GM18499 (cell line): ENCODE measurements around the gene PCDHB12.
"Not testable (repeated sequence)": the region's sequence is repeated elsewhere in the genome, so short reads cannot be mapped to it uniquely, and the experiment has no call there.

ENCODE experiments used
- ATAC-seq: cut with Tn5 transposase; IDR thresholded peaks from one replicate; pipeline ENCODE4 v1.9.1; 2021; ENCODE audit warnings: moderate number of reproducible peaks; ENCODE audit not compliant: insufficient read depth, unreplicated experiment

The PCDHB12 gene

DNA sequence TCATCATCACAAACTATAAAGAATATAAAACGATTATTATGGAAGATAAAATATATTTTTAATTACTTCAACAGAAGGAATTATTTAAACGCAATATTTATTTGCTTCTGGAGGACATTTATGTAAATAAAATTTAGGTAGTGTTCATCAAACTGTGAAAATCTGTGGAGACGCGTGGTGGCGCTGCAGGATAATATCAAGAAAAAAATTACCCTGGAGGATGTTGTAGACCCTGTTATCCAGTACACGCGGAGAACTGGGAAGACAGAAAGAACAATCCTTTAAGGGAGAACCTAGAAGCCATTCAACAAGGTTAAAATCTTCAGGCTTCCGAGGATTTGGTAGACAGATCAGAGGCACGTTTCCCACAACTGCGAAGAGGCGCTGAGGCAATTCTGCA is at the start of gene PCDHB12:
PCDHB12 (plus strand) TSS at position 242 of the 400 bp plus-strand sequence. CDS start 189 bp downstream, outside the sequence.
- ATAC-seq = no peak

DNA sequence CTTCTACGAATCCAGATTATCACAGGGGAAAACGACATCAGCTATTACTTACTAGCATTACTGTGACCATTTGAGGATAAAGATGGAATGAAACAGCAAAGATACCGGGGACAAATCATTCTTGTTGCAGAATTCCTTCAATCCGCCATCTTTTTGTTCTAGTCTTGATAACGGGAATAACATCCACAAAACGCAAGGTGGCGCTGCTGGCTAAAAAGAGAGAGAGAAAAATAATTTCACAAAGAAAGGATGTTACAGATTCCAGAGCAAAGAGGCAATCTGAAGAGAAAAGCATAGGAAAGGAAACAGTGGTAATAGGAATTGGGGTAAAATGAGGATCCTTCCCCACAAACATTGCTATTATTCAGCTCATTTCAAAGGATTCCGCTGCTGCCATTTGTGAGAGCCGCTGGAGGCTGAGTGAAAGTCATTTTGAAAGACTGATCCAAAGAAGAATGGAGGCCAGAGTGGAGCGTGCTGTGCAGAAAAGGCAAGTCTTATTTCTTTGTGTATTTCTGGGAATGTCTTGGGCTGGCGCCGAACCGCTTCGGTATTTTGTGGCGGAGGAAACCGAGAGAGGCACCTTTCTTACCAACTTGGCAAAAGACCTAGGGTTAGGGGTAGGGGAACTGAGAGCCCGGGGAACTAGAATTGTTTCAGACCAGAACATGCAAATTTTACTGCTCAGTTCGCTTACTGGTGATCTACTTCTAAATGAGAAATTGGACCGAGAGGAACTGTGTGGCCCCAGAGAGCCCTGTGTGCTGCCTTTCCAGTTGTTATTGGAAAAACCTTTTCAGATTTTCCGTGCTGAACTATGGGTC is 35.9 kb upstream of the PCDHB12 start, which contains the start of gene PCDHB7:
PCDHB7 (plus strand) TSS at position 264 of the 824 bp plus-strand sequence; CDS start at position 456, 192 bp downstream.
- ATAC-seq = no peak

DNA sequence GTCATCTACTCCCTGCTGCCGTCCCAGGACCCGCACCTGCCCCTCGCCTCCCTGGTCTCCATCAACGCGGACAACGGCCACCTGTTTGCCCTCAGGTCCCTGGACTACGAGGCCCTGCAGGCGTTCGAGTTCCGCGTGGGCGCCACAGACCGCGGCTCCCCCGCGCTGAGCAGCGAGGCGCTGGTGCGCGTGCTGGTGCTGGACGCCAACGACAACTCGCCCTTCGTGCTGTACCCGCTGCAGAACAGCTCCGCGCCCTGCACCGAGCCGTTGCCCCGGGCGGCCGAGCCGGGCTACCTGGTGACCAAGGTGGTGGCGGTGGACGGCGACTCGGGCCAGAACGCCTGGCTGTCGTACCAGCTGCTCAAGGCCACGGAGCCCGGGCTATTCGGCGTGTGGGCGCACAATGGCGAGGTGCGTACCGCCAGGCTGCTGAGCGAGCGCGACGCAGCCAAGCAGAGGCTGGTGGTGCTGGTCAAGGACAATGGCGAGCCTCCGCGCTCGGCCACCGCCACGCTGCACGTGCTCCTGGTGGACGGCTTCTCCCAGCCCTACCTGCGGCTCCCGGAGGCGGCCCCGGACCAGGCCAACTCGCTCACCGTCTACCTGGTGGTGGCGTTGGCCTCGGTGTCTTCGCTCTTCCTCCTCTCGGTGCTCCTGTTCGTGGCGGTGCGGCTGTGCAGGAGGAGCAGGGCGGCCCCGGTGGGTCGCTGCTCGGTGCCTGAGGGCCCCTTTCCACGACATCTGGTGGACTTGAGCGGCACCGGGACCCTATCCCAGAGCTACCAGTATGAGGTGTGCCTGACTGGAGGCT is 34.0 kb upstream of the PCDHB12 start:
- not testable (repeated sequence) for ATAC-seq

DNA sequence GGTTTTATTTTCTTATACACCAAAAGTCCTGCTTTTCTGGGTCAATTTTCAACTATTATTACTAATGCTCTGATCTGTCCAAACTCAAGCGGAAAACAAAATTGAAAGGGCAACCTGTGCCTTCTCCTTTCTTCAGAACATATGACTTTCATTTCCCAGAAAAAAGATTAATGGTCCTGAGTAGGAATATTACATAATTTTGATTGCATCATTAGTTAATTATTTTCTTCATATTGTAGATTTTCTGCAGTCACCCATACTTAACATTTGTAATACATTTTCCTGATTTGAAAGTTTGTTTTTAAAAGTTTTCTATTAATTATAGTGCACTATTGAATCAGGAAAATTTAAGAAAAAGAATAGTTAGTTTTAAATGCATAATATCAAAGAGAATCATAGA is 32.6 kb upstream of the PCDHB12 start:
- no peak for ATAC-seq

DNA sequence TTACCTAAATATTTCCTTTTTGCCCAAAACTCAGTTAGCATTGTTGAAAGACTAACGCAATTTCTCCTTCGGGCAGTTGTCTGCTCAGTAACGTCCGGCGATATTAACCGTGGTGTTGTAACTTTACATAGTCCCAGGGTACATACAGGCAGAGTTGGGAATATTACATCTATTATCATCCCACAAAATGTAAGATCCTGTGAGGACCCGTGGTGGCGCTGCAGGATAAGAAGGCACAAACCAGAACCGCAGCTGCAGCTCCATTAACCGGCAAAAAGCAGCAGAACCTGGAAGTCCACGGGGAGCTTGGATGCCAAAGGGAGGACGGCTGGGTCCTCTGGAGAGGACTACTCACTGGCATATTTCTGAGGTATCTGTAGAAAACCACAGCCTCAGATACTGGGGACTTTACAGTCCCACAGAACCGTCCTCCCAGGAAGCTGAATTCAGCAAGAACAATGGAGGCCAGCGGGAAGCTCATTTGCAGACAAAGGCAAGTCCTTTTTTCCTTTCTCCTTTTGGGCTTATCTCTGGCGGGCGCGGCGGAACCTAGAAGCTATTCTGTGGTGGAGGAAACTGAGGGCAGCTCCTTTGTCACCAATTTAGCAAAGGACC is 30.8 kb upstream of the PCDHB12 start, which contains the start of gene PCDHB8:
PCDHB8 (plus strand) TSS at position 214 of the 615 bp plus-strand sequence; CDS start at position 459, 245 bp downstream.
- ATAC-seq = not testable (repeated sequence)

DNA sequence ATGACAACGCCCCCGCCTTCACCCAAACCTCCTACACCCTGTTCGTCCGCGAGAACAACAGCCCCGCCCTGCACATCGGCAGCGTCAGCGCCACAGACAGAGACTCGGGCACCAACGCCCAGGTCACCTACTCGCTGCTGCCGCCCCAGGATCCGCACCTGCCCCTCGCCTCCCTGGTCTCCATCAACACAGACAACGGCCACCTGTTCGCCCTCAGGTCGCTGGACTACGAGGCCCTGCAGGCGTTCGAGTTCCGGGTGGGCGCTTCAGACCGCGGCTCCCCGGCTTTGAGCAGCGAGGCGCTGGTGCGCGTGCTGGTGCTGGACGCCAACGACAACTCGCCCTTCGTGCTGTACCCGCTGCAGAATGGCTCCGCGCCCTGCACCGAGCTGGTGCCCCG is 29.1 kb upstream of the PCDHB12 start:
- not testable (repeated sequence) for ATAC-seq

DNA sequence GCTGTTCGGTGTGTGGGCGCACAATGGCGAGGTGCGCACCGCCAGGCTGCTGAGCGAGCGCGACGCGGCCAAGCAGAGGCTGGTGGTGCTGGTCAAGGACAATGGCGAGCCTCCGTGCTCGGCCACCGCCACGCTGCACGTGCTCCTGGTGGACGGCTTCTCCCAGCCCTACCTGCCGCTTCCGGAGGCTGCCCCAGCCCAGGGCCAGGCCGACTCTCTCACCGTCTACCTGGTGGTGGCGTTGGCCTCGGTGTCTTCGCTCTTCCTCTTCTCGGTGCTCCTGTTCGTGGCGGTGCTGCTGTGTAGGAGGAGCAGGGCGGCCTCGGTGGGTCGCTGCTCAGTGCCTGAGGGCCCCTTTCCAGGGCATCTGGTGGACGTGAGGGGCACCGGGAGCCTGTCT is 28.6 kb upstream of the PCDHB12 start:
- not testable (repeated sequence) for ATAC-seq

DNA sequence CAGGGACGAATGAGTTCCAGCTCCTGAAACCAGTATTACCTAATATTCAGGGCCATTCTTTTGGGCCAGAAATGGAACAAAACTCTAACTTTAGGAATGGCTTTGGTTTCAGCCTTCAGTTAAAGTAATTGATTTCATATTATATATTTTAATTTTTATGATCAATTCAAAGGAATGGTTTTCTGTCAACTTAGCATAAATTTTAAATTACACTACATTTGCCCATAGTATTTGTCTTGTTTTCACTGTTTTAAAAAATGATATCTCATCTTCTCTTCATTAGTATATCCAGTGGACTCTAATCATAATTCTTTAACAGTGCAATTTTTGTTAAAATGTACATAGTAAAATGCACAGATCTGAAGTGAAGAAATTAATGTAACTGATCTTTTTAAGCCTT is 28.2 kb upstream of the PCDHB12 start:
- no peak for ATAC-seq

DNA sequence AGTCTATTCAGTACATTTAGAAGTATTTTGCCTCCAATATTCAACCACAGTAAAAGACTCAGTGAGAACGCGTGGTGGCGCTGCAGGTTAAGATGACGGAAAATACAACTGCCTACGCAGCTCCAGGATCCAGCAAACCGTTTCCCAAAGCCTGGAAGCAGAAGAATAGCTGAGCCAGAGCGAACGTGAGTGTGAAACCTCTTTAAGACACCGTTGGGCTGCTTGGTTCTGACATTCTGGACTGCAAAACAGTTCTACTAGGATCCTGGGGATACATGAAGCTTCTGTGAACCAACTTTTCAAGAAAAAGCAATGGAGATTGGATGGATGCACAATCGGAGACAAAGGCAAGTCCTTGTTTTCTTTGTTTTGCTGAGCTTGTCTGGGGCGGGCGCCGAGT is 26.3 kb upstream of the PCDHB12 start, which contains the start of gene PCDHB16:
PCDHB16 (plus strand) TSS at position 140 of the 400 bp plus-strand sequence; CDS start at position 313, 173 bp downstream.
- ATAC-seq = no peak

DNA sequence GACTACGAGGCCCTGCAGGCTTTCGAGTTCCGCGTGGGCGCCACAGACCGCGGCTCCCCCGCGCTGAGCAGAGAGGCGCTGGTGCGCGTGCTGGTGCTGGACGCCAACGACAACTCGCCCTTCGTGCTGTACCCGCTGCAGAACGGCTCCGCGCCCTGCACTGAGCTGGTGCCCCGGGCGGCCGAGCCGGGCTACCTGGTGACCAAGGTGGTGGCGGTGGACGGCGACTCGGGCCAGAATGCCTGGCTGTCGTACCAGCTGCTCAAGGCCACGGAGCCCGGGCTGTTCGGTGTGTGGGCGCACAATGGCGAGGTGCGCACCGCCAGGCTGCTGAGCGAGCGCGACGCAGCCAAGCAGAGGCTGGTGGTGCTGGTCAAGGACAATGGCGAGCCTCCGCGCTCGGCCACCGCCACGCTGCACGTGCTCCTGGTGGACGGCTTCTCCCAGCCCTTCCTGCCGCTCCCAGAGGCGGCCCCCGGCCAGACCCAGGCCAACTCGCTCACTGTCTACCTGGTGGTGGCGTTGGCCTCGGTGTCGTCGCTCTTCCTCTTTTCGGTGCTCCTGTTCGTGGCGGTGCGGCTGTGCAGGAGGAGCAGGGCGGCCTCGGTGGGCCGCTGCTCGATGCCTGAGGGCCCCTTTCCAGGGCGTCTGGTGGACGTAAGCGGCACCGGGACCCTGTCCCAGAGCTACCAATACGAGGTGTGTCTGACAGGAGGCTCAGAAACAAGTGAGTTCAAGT is 24.2 kb upstream of the PCDHB12 start:
- ATAC-seq = not testable (repeated sequence)

DNA sequence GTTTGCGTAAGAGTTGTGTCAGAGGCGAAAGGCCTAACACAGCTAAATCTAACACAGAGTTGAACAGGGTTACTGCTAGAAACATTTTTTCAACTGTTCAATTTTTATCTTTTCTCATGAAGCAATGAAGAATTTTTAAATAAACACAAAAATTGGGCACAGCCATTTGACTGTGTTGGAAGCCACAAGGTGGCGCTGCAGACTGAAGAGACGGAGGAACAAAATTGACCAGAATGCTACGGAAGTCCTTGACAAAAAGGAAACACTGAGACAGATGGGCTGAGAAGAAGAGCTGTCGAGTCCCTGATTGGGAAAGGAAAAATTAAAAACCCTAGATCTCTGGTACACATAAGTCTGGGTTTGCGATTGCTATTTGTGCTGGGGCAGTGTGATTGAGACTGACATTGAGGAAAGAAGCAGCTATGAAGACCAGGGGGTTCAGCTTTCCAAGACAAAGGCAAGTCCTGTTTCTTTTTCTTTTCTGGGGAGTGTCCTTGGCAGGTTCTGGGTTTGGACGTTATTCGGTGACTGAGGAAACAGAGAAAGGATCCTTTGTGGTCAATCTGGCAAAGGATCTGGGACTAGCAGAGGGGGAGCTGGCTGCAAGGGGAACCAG is 21.5 kb upstream of the PCDHB12 start, which contains the start of gene PCDHB9:
PCDHB9 (plus strand) TSS at position 265 of the 616 bp plus-strand sequence; CDS start at position 423, 158 bp downstream.
- ATAC-seq = no peak

DNA sequence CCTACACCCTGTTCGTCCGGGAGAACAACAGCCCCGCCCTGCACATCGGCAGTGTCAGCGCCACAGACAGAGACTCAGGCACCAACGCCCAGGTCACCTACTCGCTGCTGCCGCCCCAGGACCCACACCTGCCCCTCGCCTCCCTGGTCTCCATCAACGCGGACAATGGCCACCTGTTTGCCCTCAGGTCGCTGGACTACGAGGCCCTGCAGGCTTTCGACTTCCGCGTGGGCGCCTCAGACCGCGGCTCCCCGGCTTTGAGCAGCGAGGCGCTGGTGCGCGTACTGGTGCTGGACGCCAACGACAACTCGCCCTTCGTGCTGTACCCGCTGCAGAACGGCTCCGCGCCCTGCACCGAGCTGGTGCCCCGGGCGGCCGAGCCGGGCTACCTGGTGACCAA is 19.8 kb upstream of the PCDHB12 start:
- ATAC-seq = not testable (repeated sequence)

DNA sequence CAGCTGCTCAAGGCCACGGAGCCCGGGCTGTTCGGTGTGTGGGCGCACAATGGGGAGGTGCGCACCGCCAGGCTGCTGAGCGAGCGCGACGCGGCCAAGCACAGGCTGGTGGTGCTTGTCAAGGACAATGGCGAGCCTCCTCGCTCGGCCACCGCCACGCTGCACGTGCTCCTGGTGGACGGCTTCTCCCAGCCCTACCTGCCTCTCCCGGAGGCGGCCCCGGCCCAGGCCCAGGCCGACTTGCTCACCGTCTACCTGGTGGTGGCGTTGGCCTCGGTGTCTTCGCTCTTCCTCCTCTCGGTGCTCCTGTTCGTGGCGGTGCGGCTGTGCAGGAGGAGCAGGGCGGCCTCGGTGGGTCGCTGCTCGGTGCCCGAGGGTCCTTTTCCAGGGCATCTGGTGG is 19.4 kb upstream of the PCDHB12 start:
- ATAC-seq = not testable (repeated sequence)

DNA sequence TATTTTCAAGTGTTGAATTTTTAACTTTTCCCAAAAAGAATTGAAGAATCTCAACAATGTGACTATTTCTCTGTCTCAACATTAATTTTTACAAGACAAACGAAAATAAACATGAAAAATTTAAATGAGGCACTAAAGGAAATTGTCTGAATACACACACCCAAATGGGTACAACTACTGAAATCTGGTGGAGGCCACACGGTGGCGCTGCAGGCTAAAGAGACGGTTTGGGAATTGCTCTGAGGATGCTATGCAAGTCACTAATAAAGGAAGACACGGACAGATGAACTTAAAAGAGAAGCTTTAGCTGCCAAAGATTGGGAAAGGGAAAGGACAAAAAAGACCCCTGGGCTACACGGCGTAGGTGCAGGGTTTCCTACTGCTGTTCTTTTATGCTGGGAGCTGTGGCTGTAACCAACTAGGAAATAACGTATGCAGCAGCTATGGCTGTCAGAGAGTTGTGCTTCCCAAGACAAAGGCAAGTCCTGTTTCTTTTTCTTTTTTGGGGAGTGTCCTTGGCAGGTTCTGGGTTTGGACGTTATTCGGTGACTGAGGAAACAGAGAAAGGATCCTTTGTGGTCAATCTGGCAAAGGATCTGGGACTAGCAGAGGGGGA is 16.3 kb upstream of the PCDHB12 start, which contains the start of gene PCDHB10:
PCDHB10 (plus strand) TSS at position 244 of the 616 bp plus-strand sequence; CDS start at position 444, 200 bp downstream.
- ATAC-seq = no peak

DNA sequence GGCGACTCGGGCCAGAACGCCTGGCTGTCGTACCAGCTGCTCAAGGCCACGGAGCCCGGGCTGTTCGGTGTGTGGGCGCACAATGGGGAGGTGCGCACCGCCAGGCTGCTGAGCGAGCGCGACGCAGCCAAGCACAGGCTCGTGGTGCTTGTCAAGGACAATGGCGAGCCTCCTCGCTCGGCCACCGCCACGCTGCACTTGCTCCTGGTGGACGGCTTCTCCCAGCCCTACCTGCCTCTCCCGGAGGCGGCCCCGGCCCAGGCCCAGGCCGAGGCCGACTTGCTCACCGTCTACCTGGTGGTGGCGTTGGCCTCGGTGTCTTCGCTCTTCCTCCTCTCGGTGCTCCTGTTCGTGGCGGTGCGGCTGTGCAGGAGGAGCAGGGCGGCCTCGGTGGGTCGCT is 14.2 kb upstream of the PCDHB12 start:
- not testable (repeated sequence) for ATAC-seq

DNA sequence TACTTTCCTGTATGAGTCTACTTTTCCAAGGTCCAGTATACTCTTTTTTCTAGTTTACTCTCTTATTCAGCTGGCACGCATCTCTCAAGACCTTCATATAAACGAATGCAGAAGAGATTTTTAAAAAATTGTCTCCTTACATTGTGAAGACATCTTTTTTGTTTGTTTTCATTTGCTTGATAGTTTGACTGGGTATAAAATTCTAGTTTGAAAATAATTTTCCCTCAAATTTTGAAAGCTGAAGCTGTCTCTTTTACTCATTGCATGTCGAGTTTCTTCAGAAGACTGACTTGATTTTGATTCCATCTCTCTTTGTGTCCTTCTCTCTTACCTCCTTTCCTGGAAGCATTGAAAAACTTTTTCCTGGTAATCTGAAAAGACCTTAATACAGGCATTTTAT is 12.2 kb upstream of the PCDHB12 start:
- no peak for ATAC-seq

DNA sequence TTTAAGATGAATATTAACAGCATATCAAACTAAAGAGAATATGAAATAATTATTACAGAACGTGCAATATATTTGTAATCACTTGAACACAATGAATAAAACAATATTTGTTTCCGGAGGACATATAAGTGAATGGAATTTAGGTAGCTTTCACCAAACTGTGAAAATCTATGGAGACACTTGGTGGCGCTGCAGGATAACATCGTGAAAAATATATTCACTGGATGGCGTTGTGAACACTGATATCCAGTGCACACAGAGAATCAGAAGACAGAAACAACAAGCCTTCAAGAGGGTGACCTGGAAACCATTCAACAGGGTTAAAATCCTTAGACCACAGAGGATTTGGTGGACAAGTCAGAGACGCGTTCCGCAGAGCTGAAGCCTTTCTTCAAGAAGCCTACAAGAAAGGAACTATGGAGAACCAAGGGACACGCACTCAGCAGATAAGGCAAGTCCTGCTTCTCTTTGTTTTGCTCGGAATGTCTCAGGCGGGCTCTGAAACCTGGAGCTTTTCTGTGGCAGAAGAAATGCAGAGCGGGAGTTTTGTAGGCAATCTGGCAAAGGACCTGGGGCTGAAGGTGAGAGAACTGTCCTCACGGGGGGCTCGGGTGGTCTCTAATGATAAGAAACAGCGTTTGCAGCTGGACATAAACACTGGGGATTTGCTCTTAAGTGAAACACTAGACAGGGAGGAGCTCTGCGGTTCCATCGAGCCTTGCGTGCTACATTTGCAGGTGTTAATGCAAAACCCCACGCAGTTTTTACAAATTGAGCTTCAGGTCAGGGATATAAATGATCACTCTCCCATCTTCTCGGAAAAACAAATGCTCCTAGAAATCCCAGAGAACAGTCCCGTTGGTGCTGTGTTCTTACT is 8.9 kb upstream of the PCDHB12 start, which contains the start of gene PCDHB11:
PCDHB11 (plus strand) TSS at position 269 of the 877 bp plus-strand sequence; CDS start at position 417, 148 bp downstream.
- no peak for ATAC-seq
